DLD1 (cell line): ENCODE data around the gene UNC13D.
"Not testable (repeated sequence)": the region's sequence is repeated elsewhere in the genome, so short reads cannot be mapped to it uniquely, and the experiment has no call there.

ENCODE experiments used
- in situ Hi-C: cut with HindIII; loops from 2 replicates; pipeline ENCODE4 v1.10.0; 2017; ENCODE audit warnings: low sequenced_read_pairs

Gene UNC13D

DNA sequence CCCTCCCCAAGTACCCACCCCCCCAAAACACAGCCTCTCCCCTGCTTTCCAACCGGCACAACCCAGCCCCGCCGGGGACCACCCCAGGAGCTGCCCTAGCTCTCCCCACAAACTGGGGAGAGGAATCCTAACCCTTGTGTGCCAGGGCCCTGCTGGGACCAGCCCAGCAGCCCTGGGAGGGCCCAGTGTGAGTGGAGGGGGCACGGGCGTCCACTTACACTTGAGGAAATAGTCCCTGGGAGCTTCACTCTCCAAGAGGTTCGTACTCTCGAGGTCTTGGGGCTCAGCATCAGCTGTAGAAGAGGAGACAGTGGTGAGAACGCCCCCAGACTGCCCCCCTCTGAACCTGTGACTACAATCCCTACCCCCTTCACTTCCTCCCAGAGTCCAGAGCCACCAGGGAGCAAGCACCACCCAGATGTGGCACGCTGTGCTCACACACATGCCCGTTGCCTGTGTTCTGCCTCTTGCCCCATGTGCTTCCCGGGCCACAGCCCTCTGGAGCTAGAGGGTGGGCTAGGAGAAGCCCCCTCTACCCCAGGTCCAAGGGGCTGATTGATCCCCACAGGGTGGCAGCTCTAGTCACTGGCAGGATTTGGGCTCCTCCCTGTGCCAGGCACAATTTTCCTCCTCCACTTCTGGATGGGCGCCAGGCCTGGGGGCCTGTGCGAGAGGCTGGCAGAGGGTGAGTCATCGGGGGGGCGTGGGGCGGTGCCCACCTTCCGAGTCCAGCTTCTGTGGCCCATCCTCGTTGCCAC is 31.2 kb upstream of the UNC13D start:
- in situ Hi-C loops, result no loop called here

GRCh38 chr17:75874323-75875181 is 30.3 kb upstream of the UNC13D start:
- in situ Hi-C loops, result no loop called here

- in situ Hi-C loops, result no loop called here
Measured at GRCh38 chr17:75873587-75874322, 29.6 kb upstream of the UNC13D start.

DNA sequence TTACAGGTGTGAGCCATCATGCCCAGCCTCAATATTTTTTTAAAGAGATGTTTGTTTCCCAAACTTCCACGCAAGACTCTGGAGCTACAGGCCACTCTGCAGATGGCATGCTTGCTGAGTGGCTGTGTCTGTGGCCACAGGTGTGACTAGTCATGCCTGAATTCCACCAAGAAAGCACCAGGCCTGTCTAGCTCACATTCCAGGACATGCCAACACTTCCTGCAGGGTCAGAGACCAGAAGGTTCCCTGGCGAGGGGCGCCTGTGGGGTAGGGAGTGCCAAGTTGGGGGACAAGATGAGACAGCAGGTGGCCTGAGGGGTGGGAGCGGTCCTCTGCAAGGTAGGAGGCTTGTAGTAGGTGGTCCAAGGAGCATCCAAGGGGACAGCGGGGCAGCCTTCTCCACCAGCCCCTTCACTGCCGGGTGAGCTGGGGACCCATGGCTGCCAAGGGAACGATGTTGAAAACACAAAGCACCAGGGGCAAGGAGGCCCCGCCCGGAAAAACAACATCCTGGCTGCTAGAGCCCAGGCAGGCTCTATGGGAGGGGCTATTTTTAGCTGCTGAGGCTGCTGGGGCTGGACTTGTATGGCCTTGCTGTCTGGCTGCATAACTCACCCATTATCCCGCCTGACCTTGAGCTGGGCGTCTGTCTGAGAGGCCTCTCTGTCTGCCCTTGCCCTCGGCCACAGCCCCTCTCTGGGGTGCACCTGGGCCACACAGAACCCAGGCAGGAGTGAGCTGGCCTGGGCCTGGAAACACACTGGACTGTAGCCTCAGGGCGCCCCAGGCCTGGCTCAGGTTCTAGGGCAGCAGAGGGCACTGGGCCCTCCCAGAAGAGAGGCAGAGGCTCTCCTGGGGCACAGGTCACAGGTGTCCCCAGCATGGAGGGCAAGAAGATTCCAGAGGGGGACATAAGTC is 28.5 kb upstream of the UNC13D start:
- in situ Hi-C loops, result no loop called here

DNA sequence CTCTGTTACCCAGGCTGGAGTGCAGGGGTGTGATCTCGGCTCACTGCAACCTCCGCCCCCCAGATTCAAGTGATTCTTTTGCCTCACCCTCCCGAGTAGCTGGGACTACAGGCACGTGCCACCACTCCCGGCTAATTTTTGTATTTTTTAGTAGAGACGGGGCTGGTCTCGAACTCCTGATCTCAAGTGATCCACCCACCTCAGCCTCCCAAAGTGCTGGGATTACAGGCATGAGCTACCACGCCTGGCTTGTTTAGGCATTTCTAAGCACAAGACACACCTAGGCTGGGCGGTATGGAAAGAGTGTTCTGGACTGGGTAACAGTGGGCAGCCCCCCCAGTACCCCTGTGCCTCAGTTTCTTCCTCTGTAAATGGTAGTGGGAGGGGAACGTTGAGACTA is 26.0 kb upstream of the UNC13D start:
- in situ Hi-C loops, result not testable (repeated sequence)

GRCh38 chr17:75869282-75870141 is 25.3 kb upstream of the UNC13D start:
- in situ Hi-C loops, result no loop called here

- in situ Hi-C loops, result not testable (repeated sequence)
Measured at GRCh38 chr17:75868730-75869281, 24.6 kb upstream of the UNC13D start.

DNA sequence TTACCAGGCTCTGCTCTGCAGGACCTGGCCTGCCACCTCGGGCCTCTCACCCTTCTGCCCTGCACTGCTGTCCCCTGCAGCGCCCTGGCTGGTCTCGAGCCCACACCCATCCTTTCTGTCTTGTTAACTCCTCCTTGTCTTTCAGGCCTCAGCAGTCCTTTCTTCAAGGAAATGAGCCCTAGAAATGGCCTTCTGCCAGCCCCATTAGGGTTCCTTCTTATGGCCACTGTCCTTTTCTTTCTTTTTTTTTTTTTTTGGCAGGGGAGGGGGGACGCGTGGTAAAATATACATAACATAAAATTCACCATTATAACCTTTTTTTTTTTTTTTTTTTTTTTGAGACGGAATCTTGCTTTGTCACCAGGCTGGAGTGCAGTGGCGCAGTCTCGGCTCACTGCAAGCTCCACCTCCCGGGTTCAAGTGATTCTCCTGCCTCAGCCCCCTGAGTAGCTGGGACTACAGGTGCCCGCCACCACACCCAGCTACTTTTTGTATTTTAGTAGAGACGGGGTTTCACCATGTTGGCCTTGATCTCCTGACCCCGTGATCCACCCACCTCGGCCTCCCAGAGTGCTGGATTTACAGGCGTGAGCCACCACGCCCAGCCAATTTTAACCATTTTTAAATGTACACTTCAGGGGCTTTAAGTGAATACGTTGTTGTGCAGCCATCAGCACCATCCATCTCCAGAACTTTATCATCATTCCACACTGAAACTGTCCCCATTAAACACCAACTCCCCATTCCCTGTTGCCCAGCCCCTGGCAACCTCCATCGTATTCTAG is 21.4 kb upstream of the UNC13D start:
- in situ Hi-C loops, result not testable (repeated sequence)

GRCh38 chr17:75864887-75865286 is 20.7 kb upstream of the UNC13D start:
- in situ Hi-C loops, result not testable (repeated sequence)

DNA sequence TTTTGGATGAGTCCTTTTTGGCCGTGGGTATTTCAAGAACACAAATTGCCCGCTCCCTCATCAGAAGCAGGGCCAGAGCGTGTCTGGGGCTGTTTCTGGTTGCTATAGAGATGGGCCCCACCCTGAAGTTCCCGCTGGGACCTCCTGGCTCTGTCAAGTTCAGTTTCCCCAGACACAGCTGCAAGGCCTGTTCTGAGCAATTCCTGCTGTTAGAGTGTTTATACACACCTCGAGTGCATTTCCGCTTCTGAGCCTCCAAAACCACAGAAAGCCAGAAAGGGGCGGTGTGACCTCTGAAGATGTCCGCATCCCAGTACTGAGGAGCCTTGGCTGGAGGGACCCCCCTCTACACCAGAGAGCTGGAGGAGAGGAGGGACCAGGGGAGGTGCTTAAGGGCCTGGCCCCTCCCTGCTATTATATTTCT is 20.3 kb upstream of the UNC13D start:
- in situ Hi-C loops, result no loop called here

GRCh38 chr17:75861927-75862317 is 17.7 kb upstream of the UNC13D start:
- in situ Hi-C loops, result no loop called here

GRCh38 chr17:75859358-75859757 is 15.2 kb upstream of the UNC13D start:
- in situ Hi-C loops, result not testable (repeated sequence)

- in situ Hi-C loops, result no loop called here
Measured at GRCh38 chr17:75856062-75856756, 12.0 kb upstream of the UNC13D start.

DNA sequence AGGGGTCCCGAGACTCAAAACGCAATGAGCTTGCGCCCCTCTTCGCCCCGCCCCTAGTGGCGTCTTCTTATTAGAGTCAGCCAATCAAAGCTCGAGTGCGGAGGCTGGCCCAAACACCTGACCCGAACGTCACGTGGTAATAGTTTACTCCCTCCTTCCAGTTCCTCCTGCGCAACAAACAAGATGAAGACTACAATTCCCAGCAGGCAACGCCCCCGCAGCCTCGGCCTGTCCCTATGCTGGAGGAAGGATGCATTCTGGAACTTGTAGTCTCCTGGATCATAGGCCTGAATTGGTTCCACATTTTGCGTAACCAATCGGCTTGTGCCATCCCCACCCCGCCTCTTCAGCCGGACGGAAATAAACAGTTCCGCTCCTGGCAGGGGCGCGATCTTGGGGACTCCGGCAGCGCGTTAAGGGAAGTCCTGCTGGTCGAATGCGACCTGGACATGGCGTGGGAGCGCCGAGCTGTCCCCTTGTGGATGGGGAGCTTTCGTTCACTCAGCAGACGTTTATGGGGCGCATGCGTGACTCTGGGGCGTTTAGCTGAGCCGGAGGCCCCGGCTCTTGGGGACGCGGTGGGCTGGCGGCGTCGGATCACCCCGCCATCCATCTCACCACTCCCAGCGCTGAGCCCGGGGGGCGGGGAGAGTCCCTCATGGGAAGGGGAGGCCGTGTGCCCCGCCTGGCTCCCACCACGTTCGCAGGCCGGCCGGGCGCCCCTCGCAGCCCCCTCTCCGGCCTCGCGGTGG is 11.3 kb upstream of the UNC13D start, which contains the start of gene WBP2:
WBP2 (minus strand) TSS at position 26 of the 752 bp plus-strand sequence. CDS start 38 bp downstream, outside the sequence.
- in situ Hi-C loops, result no loop called here

DNA sequence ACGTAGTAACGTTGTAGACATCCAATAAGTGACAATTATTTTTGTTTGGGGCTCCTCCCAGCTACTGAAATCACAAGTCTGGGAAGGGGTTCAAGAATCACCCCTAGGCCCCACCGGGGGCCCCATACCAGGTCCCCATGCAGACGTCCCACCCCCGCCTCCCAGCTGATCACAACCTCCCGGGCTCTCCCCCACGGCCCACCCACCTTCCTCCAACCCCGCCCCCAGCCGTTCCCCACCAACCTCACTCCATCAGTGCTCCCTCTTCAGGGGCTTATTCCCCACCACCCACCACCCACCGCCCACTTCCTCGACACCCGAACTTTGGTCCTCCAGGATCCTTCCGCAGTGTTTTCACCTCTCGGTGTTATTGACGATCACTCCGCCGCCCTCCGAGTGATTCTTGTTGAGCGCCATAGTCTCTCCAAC is 10.7 kb upstream of the UNC13D start:
- in situ Hi-C loops, result no loop called here

DNA sequence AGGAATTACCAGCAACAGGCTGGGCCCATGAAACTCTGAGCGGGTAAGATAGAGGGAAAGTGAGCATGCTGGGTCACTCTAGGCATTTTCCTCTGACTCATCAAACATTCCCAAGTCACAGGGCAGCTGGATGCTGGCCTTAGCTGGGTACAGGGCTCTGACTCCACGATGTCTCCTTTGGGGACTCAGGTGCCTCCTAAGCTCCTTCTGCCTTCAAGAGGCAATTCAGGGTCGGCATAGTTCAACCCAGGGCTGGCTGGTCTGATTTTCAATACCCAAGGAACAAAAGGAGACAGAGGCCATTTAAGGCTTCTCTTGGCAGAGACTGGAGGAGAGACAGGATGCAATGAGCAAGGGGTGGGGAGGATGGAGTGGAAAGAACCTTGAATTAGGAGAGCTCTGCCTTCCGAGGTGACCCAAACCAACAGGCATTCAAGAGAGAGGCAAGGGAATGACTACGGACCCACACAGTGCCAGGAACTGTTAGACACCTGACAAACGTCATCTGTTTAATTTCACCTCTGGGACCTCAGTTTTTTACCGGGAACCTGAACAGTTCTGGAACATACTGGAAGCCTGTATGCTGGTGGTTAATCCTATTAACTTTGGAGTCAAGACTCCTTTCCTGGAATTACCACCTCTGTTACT is 10.0 kb upstream of the UNC13D start:
- in situ Hi-C loops, result no loop called here
